K562 (cell line): ENCODE measurements around the gene BMF. TPM values are rescaled to one million over a fixed set of nuclear protein-coding genes. Genes with fewer than 3 reads are reported as not detected.
"Not testable (repeated sequence)": the region's sequence is repeated elsewhere in the genome, so short reads cannot be mapped to it uniquely, and the experiment has no call there.

ENCODE experiments used
- ATAC-seq: fragments of 200-7000 bp; cut with Tn5 transposase; 3 replicates; pipeline ENCODE4 v1.9.1; 2020; ENCODE audit warnings: moderate library complexity
- BruUV-seq: library from RNA; stranded (reverse); fragments of 400-500 nt; replicated peaks from 2 replicates; lab custom pipeline; 2021; lab: Mats Ljungman, UMichigan
- CTCF ChIA-PET: fragments of 300-600 bp; formaldehyde crosslinking; extraction: SDS; loops from one replicate; lab custom pipeline; 2021; ENCODE audit warnings: low intra/inter-chr PET ratio; lab: Yijun Ruan, JAX
- POLR2A ChIA-PET: fragments of 300-600, 350-650 bp; sonication (Branson Sonifier 250); formaldehyde crosslinking; extraction: SDS; loops from one replicate; lab custom pipeline; 2021; ENCODE audit warnings: antibody characterized with exemption, inconsistent platforms; lab: Yijun Ruan, JAX
- DNase-seq, 4 experiments: peaks; one replicate each; pipeline versions ENCODE4 v3.0.0 to v3.0.0-alpha.2; 2011 to 2018; ENCODE audit warnings: low spot score in 3 of 4, mixed read lengths in 3 of 4; ENCODE audit errors: extremely low read depth in 1 of 4
- FAIRE-seq: peaks from 2 replicates; lab custom pipeline; 2011; peaks lifted over from hg19 to GRCh38; lab: Jason Lieb, UNC
- H2AFZ ChIP-seq: 2 replicates; pipeline ENCODE4 v1.6.0; 2011; ENCODE audit warnings: low read depth, low read length, control low read depth, inconsistent platforms
- H3K27ac ChIP-seq: fragments of 200-600 bp; 3 replicates; pipeline ENCODE4 v1.8.0; 2011; ENCODE audit warnings: low read depth, mild to moderate bottlenecking, control low read depth, inconsistent platforms, low read length, moderate library complexity, mixed read lengths; ENCODE audit errors: extremely low read depth
- H3K27me3 ChIP-seq, 2 experiments: fragments of 300-600 bp in 1 of 2; 2 replicates in 1 of 2; 3 replicates in 1 of 2; pipeline versions ENCODE4 v1.6.0 to v1.8.0; 2011; ENCODE audit warnings: inconsistent platforms in 2 of 2, low read length in 2 of 2, mild to moderate bottlenecking in 1 of 2, mixed read lengths in 1 of 2, moderate library complexity in 1 of 2; ENCODE audit not compliant: control insufficient read depth in 2 of 2, insufficient read depth in 2 of 2
- H3K36me3 ChIP-seq: fragments of 300-600 bp; 3 replicates; pipeline ENCODE4 v1.8.0; 2011; ENCODE audit warnings: mild to moderate bottlenecking, low read length, inconsistent platforms; ENCODE audit not compliant: control insufficient read depth, insufficient read depth
- H3K4me1 ChIP-seq, 2 experiments: fragments of 200-600 bp in 1 of 2; replicated peaks in 1 of 2; 2 replicates in 1 of 2; 3 replicates in 1 of 2; pipeline versions ENCODE4 v1.5.1 to v1.8.0; 2011; ENCODE audit warnings: inconsistent platforms in 2 of 2, low read length in 2 of 2, mild to moderate bottlenecking in 1 of 2, mixed read lengths in 1 of 2, moderate library complexity in 1 of 2; ENCODE audit not compliant: control insufficient read depth in 2 of 2, insufficient read depth in 2 of 2
- H3K4me2 ChIP-seq: 2 replicates; pipeline ENCODE4 v1.6.1; 2011; ENCODE audit warnings: low read length, control low read depth, inconsistent platforms, mixed read lengths; ENCODE audit not compliant: insufficient read depth
- H3K4me3 ChIP-seq: fragments of 200-600 bp; sonication (generic), shearing (Covaris generic); 2 replicates; pipeline ENCODE4 v1.5.1; 2016; ENCODE audit warnings: control low read depth, inconsistent platforms
- H3K79me2 ChIP-seq: fragments of 200-600 bp; 3 replicates; pipeline ENCODE4 v1.8.0; 2011; ENCODE audit warnings: low read length, inconsistent platforms; ENCODE audit not compliant: control insufficient read depth, insufficient read depth
- H3K9ac ChIP-seq, 2 experiments: 2 replicates each; pipeline versions ENCODE4 v1.6.0 to v1.6.1; 2011; ENCODE audit warnings: low read depth in 2 of 2, low read length in 2 of 2, control low read depth in 1 of 2, inconsistent platforms in 1 of 2, mild to moderate bottlenecking in 1 of 2, mixed read lengths in 1 of 2; ENCODE audit not compliant: insufficient read depth in 1 of 2
- H3K9me1 ChIP-seq: one replicate; pipeline ENCODE4 v1.6.0; 2011; ENCODE audit warnings: inconsistent platforms, mild to moderate bottlenecking, low read length, moderate library complexity; ENCODE audit not compliant: control insufficient read depth, insufficient read depth
- H3K9me3 ChIP-seq: replicated peaks from 2 replicates; pipeline ENCODE4 v1.5.1; 2011; ENCODE audit warnings: low read depth, low read length, inconsistent platforms; ENCODE audit not compliant: control insufficient read depth, insufficient read depth
- H4K20me1 ChIP-seq: replicated peaks from 2 replicates; pipeline ENCODE4 v1.6.1; 2011; ENCODE audit warnings: low read length, inconsistent platforms, mixed read lengths; ENCODE audit not compliant: control insufficient read depth, insufficient read depth
- GATAD2A ChIP-seq: fragments of 450-650 bp; IDR thresholded peaks from 2 replicates; pipeline ENCODE4 v1.6.1; 2017
- MCM2 ChIP-seq: fragments of 450-650 bp; IDR thresholded peaks from 2 replicates; pipeline ENCODE4 v1.6.1; 2017; ENCODE audit warnings: low read depth, mild to moderate bottlenecking
- MECOM ChIP-seq: fragments of 250-450 bp; sonication (Bioruptor Pico); IDR thresholded peaks from 2 replicates; pipeline ENCODE4 v1.8.0; 2022; ENCODE audit warnings: inconsistent platforms
- MYC ChIP-seq, 2 experiments: fragments of 250-450 bp in 1 of 2; sonication (Bioruptor Pico) in 1 of 2; IDR thresholded peaks; 2 replicates each; pipeline versions ENCODE4 v1.5.1 to v1.6.1; 2012 to 2021; ENCODE audit warnings: low read depth in 2 of 2, borderline replicate concordance in 1 of 2, improper control_type of control experiment in 1 of 2, low read length in 1 of 2, mild to moderate bottlenecking in 1 of 2, moderate library complexity in 1 of 2
- NUFIP1 ChIP-seq: fragments of 450-650 bp; IDR thresholded peaks from 2 replicates; pipeline ENCODE4 v1.6.1; 2018; ENCODE audit not compliant: partially characterized antibody
- PPARD ChIP-seq: fragments of 250-450 bp; sonication (Bioruptor Pico); IDR thresholded peaks from 2 replicates; pipeline ENCODE4 v1.8.0; 2022; ENCODE audit warnings: inconsistent platforms, mild to moderate bottlenecking, moderate library complexity
- PURB ChIP-seq: sonication (generic); formaldehyde crosslinking; IDR thresholded peaks from 2 replicates; pipeline ENCODE4 v1.9.0; 2021; ENCODE audit warnings: low read depth, mild to moderate bottlenecking, missing genetic modification reagents
- SAP30 ChIP-seq: fragments of 200-600 bp; sonication (generic); IDR thresholded peaks from 2 replicates; pipeline ENCODE4 v1.6.1; 2012; ENCODE audit warnings: borderline replicate concordance, low read depth, mild to moderate bottlenecking, moderate library complexity, low read length, control low read depth, inconsistent platforms; ENCODE audit not compliant: insufficient read depth, poor library complexity, severe bottlenecking
- ZC3H4 ChIP-seq: sonication (generic); formaldehyde crosslinking; IDR thresholded peaks from 2 replicates; pipeline ENCODE4 v1.9.0; 2021; ENCODE audit warnings: missing genetic modification reagents, borderline replicate concordance
- WGBS: fragments of 100-300 bp; shearing (Covaris generic); methylation state at CpG from one replicate; pipeline ENCODE4 v1.1.6; 2016; ENCODE audit warnings: low coverage, mixed read lengths; ENCODE audit not compliant: insufficient coverage; ENCODE audit errors: missing lambda C conversion rate; 5-methylcytosine and 5-hydroxymethylcytosine counted together
- in situ Hi-C: fragments of 300-500 bp; cut with MboI; formaldehyde crosslinking; loops from 4 replicates; pipeline ENCODE4 v1.15.0; 2018; ENCODE audit warnings: inconsistent platforms, mixed read lengths
- intact Hi-C: fragments of 100-400 bp; cut with micrococcal nuclease; formaldehyde crosslinking; loops from 2 replicates; pipeline ENCODE4 v1.14.2; 2022
- polyA plus RNA-seq, 8 experiments: library from polyadenylated mRNA; depleted of rRNA in 4 of 8; stranded (reverse) in 5 of 8; unstranded in 3 of 8; fragments of >200 nt; fragmentation: Nextera tagmentation in 2 of 8; fragmentation: Illumina TruSeq in 1 of 8; extraction: Ambion mirVana in 2 of 8; extraction: Trizol in 1 of 8; gene quantifications; 2 replicates each; pipeline versions ENCODE4 v1.2.1 to v1.2.3, GENCODE V29; 2011 to 2014; ENCODE audit warnings: inconsistent platforms in 1 of 8, missing spikeins in 1 of 8
- total RNA-seq, 7 experiments: library from RNA; depleted of rRNA in 6 of 7; stranded (reverse); fragments of >200 nt in 6 of 7; fragmentation: Illumina TruSeq in 2 of 7; extraction: Trizol in 2 of 7; gene quantifications; 2 replicates each; pipeline versions ENCODE4 v1.2.1 to v1.2.3, GENCODE V29; 2011 to 2021; ENCODE audit warnings: low replicate concordance in 1 of 7
- TF ChIP-seq, protein P1 (sequence below): sonication (generic); formaldehyde crosslinking; IDR thresholded peaks from 2 replicates; pipeline ENCODE4 v1.8.0; 2022; ENCODE audit warnings: mild to moderate bottlenecking, missing genetic modification reagents
- TF ChIP-seq, protein P2 (sequence below): fragments of 450-650 bp; formaldehyde crosslinking; IDR thresholded peaks from 2 replicates; pipeline ENCODE4 v1.4.0; 2020; ENCODE audit warnings: mild to moderate bottlenecking, moderate library complexity

BMF gene
- total and polyA plus RNA-seq, 9 of the 15 experiments (the other 6 are each of a cell fraction or from before 2014, with no cell fraction given): 0.25 to 0.91 (median 0.59) TPM; not detected in 2

DNA sequence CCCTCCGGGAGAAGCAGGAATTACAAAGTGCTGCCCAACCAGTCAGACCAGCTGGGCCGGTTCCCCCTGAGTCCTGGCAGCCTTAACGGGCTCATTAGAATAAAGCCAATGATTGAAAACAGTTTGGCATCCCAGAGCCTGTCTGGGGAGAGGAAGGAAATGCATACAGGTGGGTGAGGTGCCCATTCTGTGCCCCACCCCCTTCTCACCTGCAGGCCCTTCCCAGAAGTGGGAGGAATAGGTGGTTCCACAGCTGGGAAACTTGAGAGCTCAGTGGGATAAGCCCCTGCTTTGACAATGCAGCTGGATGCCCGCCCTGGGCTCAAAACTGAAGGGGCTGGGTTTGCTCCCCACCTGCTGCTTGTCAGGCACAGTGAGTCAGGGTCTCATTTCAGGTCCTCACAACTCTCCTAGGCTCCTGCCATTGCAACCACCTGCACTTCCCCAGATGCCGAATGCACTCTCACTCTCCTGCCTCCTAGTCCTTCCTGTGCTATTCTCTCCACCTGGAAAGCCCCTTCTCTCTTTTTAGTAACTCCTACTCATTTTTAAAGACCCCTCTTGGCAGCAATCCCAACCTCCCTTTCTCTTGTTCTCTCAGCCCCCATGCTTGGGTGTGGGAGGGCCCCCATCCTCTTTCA is 46.7 kb upstream of the BMF start (continued):
- TF ChIP-seq PPARD: no peak

DNA sequence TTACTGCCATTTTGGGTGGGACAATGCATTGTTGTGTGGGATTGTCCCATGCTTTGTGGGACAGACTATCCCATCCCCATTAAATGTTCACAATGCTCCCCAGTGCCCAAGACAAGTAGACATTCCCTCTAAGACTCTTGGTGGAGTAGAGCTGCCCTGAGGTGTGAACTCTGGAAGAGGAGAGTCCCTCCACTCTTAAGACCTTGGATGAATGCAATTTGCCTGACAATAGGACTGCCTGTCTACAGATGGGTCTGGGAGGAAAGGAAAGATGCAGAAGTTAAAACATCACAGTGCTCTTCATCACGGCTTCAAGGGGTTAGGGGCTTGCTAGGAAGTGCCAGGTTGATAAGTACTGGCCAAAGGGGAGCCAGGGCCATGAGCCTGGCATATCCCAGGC is 46.1 kb upstream of the BMF start:
- H3K4me2 ChIP-seq, H3K36me3 ChIP-seq, intact Hi-C loops, H3K4me1 ChIP-seq, H3K27ac ChIP-seq, H3K4me3 ChIP-seq, H3K9me1 ChIP-seq, H4K20me1 ChIP-seq, H2AFZ ChIP-seq, BruUV-seq, H3K27me3 ChIP-seq, H3K9me3 ChIP-seq, DNase-seq, H3K9ac ChIP-seq, ATAC-seq, CTCF ChIA-PET, FAIRE-seq, H3K79me2 ChIP-seq: not testable (repeated sequence)
- POLR2A ChIA-PET: interaction anchor here (0.9 kb wide), 1 partner anchor 39 kb away, joined by 3 read pairs; no protein-coding TSS in a partner anchor
- in situ Hi-C loops: loop anchor here (5.0 kb wide), 1 partner anchor 103 kb away; no protein-coding TSS in a partner anchor
- no CpG with 5 or more reads among the region's 1 CpG for WGBS

DNA sequence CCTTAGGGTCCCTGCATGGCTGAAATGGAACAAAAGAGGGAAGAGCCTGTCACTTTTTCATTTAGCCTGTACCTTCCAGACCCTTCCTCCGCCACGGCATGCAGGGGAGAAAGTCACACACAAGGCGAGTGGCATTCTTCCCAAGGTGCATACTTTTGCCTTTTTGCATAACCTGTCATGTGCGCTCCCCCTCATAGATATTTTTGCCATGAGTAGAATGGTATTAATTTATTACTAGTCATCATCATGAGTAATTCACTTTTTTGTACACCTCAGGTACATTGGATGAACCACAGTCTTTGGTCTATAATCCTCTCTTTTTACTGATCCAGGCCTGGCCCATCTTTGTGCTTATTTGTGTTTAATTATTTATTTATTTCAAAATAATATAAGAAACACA is 43.3 kb upstream of the BMF start:
- in situ Hi-C loops: loop anchor here (5.0 kb wide), 1 partner anchor 100 kb away; no protein-coding TSS in a partner anchor
- FAIRE-seq: no peak
- Histone ChIP-seq H3K4me1 (no peaks in the 10 kb centered on the region), H3K4me3 (no peak overlapping the region), H3K27me3 (0 out of 5 replicates have a peak, but pooled peaks cover 0 to 3% of the 10 kb centered on the region in 2 experiments), H3K36me3 (no peaks in the 10 kb centered on the region), H2AFZ (no peak overlapping the region), H3K9me1 (no peaks in the 10 kb centered on the region), H3K27ac (no peak overlapping the region), H3K4me2 (no peak overlapping the region), H4K20me1 (no peaks in the 10 kb centered on the region), H3K9ac (no peak overlapping the region), H3K79me2 (no peaks in the 10 kb centered on the region), H3K9me3 (no peaks in the 10 kb centered on the region)
- intact Hi-C loops: no loop called here
- ChIA-PET POLR2A (no interaction called here), CTCF (no interaction called here)
- no peak for ATAC-seq
- DNase-seq: no peak
- WGBS: 47% methylated on average over 3 of the region's 4 CpGs
- no TSS peak for BruUV-seq
- no peak for TF ChIP-seq PURB
- TF ChIP-seq MCM2: no peak
- TF ChIP-seq, protein P1, sequence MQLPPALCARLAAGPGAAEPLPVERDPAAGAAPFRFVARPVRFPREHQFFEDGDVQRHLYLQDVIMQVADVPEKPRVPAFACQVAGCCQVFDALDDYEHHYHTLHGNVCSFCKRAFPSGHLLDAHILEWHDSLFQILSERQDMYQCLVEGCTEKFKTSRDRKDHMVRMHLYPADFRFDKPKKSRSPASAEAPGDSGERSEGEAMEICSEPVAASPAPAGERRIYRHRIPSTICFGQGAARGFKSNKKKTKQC: no peak
- TF ChIP-seq ZC3H4 (CRISPR knock-in tag): no peak
- TF ChIP-seq, protein P2, sequence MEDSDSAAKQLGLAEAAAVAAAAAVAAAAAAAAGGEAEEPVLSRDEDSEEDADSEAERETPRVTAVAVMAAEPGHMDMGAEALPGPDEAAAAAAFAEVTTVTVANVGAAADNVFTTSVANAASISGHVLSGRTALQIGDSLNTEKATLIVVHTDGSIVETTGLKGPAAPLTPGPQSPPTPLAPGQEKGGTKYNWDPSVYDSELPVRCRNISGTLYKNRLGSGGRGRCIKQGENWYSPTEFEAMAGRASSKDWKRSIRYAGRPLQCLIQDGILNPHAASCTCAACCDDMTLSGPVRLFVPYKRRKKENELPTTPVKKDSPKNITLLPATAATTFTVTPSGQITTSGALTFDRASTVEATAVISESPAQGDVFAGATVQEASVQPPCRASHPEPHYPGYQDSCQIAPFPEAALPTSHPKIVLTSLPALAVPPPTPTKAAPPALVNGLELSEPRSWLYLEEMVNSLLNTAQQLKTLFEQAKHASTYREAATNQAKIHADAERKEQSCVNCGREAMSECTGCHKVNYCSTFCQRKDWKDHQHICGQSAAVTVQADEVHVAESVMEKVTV (CRISPR knock-in tag): no peak
- no peak for TF ChIP-seq MECOM (CRISPR knock-in tag)
- TF ChIP-seq GATAD2A: no peak
- no peak for TF ChIP-seq SAP30
- TF ChIP-seq NUFIP1: no peak
- TF ChIP-seq MYC (IDR thresholded peaks at IDR 0.05; ENCODE audit: low read depth, low read length): no peak
- TF ChIP-seq MYC (CRISPR knock-in tag; IDR thresholded peaks at IDR 0.05; ENCODE audit: borderline replicate concordance, low read depth): no peak
